K562 (cell line): ENCODE data around the gene KCNK6. TPM values are rescaled to one million over a fixed set of nuclear protein-coding genes. Genes with fewer than 3 reads are reported as not detected.

Experiments used
- ATAC-seq: fragments of 200-7000 bp; cut with Tn5 transposase; 3 replicates; pipeline ENCODE4 v1.9.1; 2020; ENCODE audit warnings: moderate library complexity
- BruUV-seq: library from RNA; stranded (reverse); fragments of 400-500 nt; replicated peaks from 2 replicates; lab custom pipeline; 2021; lab: Mats Ljungman, UMichigan
- CTCF ChIA-PET: fragments of 300-600 bp; formaldehyde crosslinking; extraction: SDS; loops from one replicate; lab custom pipeline; 2021; ENCODE audit warnings: low intra/inter-chr PET ratio; lab: Yijun Ruan, JAX
- POLR2A ChIA-PET: fragments of 300-600, 350-650 bp; sonication (Branson Sonifier 250); formaldehyde crosslinking; extraction: SDS; loops from one replicate; lab custom pipeline; 2021; ENCODE audit warnings: antibody characterized with exemption, inconsistent platforms; lab: Yijun Ruan, JAX
- DNase-seq, 4 experiments: peaks; one replicate each; pipeline versions ENCODE4 v3.0.0 to v3.0.0-alpha.2; 2011 to 2018; ENCODE audit warnings: low spot score in 3 of 4, mixed read lengths in 3 of 4; ENCODE audit errors: extremely low read depth in 1 of 4
- FAIRE-seq: peaks from 2 replicates; lab custom pipeline; 2011; peaks lifted over from hg19 to GRCh38; lab: Jason Lieb, UNC
- H2AFZ ChIP-seq: 2 replicates; pipeline ENCODE4 v1.6.0; 2011; ENCODE audit warnings: low read depth, low read length, control low read depth, inconsistent platforms
- H3K27ac ChIP-seq: fragments of 200-600 bp; 3 replicates; pipeline ENCODE4 v1.8.0; 2011; ENCODE audit warnings: low read depth, mild to moderate bottlenecking, control low read depth, inconsistent platforms, low read length, moderate library complexity, mixed read lengths; ENCODE audit errors: extremely low read depth
- H3K27me3 ChIP-seq, 2 experiments: fragments of 300-600 bp in 1 of 2; 2 replicates in 1 of 2; 3 replicates in 1 of 2; pipeline versions ENCODE4 v1.6.0 to v1.8.0; 2011; ENCODE audit warnings: inconsistent platforms in 2 of 2, low read length in 2 of 2, mild to moderate bottlenecking in 1 of 2, mixed read lengths in 1 of 2, moderate library complexity in 1 of 2; ENCODE audit not compliant: control insufficient read depth in 2 of 2, insufficient read depth in 2 of 2
- H3K36me3 ChIP-seq: fragments of 300-600 bp; 3 replicates; pipeline ENCODE4 v1.8.0; 2011; ENCODE audit warnings: mild to moderate bottlenecking, low read length, inconsistent platforms; ENCODE audit not compliant: control insufficient read depth, insufficient read depth
- H3K4me1 ChIP-seq, 2 experiments: fragments of 200-600 bp in 1 of 2; replicated peaks in 1 of 2; 2 replicates in 1 of 2; 3 replicates in 1 of 2; pipeline versions ENCODE4 v1.5.1 to v1.8.0; 2011; ENCODE audit warnings: inconsistent platforms in 2 of 2, low read length in 2 of 2, mild to moderate bottlenecking in 1 of 2, mixed read lengths in 1 of 2, moderate library complexity in 1 of 2; ENCODE audit not compliant: control insufficient read depth in 2 of 2, insufficient read depth in 2 of 2
- H3K4me2 ChIP-seq: 2 replicates; pipeline ENCODE4 v1.6.1; 2011; ENCODE audit warnings: low read length, control low read depth, inconsistent platforms, mixed read lengths; ENCODE audit not compliant: insufficient read depth
- H3K4me3 ChIP-seq: fragments of 200-600 bp; sonication (generic), shearing (Covaris generic); 2 replicates; pipeline ENCODE4 v1.5.1; 2016; ENCODE audit warnings: control low read depth, inconsistent platforms
- H3K79me2 ChIP-seq: fragments of 200-600 bp; 3 replicates; pipeline ENCODE4 v1.8.0; 2011; ENCODE audit warnings: low read length, inconsistent platforms; ENCODE audit not compliant: control insufficient read depth, insufficient read depth
- H3K9ac ChIP-seq, 2 experiments: 2 replicates each; pipeline versions ENCODE4 v1.6.0 to v1.6.1; 2011; ENCODE audit warnings: low read depth in 2 of 2, low read length in 2 of 2, control low read depth in 1 of 2, inconsistent platforms in 1 of 2, mild to moderate bottlenecking in 1 of 2, mixed read lengths in 1 of 2; ENCODE audit not compliant: insufficient read depth in 1 of 2
- H3K9me1 ChIP-seq: one replicate; pipeline ENCODE4 v1.6.0; 2011; ENCODE audit warnings: inconsistent platforms, mild to moderate bottlenecking, low read length, moderate library complexity; ENCODE audit not compliant: control insufficient read depth, insufficient read depth
- H3K9me3 ChIP-seq: replicated peaks from 2 replicates; pipeline ENCODE4 v1.5.1; 2011; ENCODE audit warnings: low read depth, low read length, inconsistent platforms; ENCODE audit not compliant: control insufficient read depth, insufficient read depth
- H4K20me1 ChIP-seq: replicated peaks from 2 replicates; pipeline ENCODE4 v1.6.1; 2011; ENCODE audit warnings: low read length, inconsistent platforms, mixed read lengths; ENCODE audit not compliant: control insufficient read depth, insufficient read depth
- FOS ChIP-seq: IDR thresholded peaks from 3 replicates; pipeline ENCODE4 v1.6.1; 2011; ENCODE audit not compliant: insufficient read length; ENCODE audit errors: extremely low read depth
- RREB1 ChIP-seq: fragments of 250-450 bp; sonication (Bioruptor Pico); IDR thresholded peaks from 2 replicates; pipeline ENCODE4 v1.4.0; 2020
- WGBS: fragments of 100-300 bp; shearing (Covaris generic); methylation state at CpG from one replicate; pipeline ENCODE4 v1.1.6; 2016; ENCODE audit warnings: low coverage, mixed read lengths; ENCODE audit not compliant: insufficient coverage; ENCODE audit errors: missing lambda C conversion rate; 5-methylcytosine and 5-hydroxymethylcytosine counted together
- in situ Hi-C: fragments of 300-500 bp; cut with MboI; formaldehyde crosslinking; loops from 4 replicates; pipeline ENCODE4 v1.15.0; 2018; ENCODE audit warnings: inconsistent platforms, mixed read lengths
- intact Hi-C: fragments of 100-400 bp; cut with micrococcal nuclease; formaldehyde crosslinking; loops from 2 replicates; pipeline ENCODE4 v1.14.2; 2022
- polyA plus RNA-seq, 8 experiments: library from polyadenylated mRNA; depleted of rRNA in 4 of 8; stranded (reverse) in 5 of 8; unstranded in 3 of 8; fragments of >200 nt; fragmentation: Nextera tagmentation in 2 of 8; fragmentation: Illumina TruSeq in 1 of 8; extraction: Ambion mirVana in 2 of 8; extraction: Trizol in 1 of 8; gene quantifications; 2 replicates each; pipeline versions ENCODE4 v1.2.1 to v1.2.3, GENCODE V29; 2011 to 2014; ENCODE audit warnings: inconsistent platforms in 1 of 8, missing spikeins in 1 of 8
- total RNA-seq, 7 experiments: library from RNA; depleted of rRNA in 6 of 7; stranded (reverse); fragments of >200 nt in 6 of 7; fragmentation: Illumina TruSeq in 2 of 7; extraction: Trizol in 2 of 7; gene quantifications; 2 replicates each; pipeline versions ENCODE4 v1.2.1 to v1.2.3, GENCODE V29; 2011 to 2021; ENCODE audit warnings: low replicate concordance in 1 of 7

The KCNK6 gene
- total and polyA plus RNA-seq, 9 of the 15 experiments (the other 6 are each of a cell fraction or from before 2014, with no cell fraction given), result 0.05 to 0.42 (median 0.15) TPM

GRCh38 chr19:38326591-38326990 lies 6.9 kb downstream of the KCNK6 start:
- Histone ChIP-seq H3K9ac (peak overlapping the region in 1 of 2 experiments; percentile 52; a peak in 2 of 4 replicates), H3K9me3 (no peaks in the 10 kb centered on the region), H2AFZ (no peak overlapping the region), H4K20me1 (no peaks in the 10 kb centered on the region), H3K4me2 (no peak overlapping the region), H3K79me2 (no peaks in the 10 kb centered on the region), H3K27ac (no peak overlapping the region), H3K4me3 (no peak overlapping the region), H3K36me3 (no peaks in the 10 kb centered on the region), H3K27me3 (no peaks in the 10 kb centered on the region), H3K4me1 (peaks cover 19 to 27% of the 10 kb centered on the region in 2 experiments), H3K9me1 (no peaks in the 10 kb centered on the region)
- CTCF ChIA-PET, result no interaction called here
- in situ Hi-C loops (loop anchor here (25.0 kb wide), 1 partner anchor 414 kb away; the partner anchor contains the start of genes SIPA1L3 and WDR87), intact Hi-C loops (no loop called here)
- ATAC-seq, result no peak
- DNase-seq, result no peak
- BruUV-seq, result no TSS peak
- FAIRE-seq, result no peak
- no peak for TF ChIP-seq RREB1 (CRISPR knock-in tag)
- no peak for TF ChIP-seq FOS
- POLR2A ChIA-PET, result interaction anchor here (0.5 to 1.6 kb wide), 2 partner anchors 96 to 857 kb away, joined by 4 read pairs; partner anchors contain the start of gene ZNF570
- 81% methylated on average over 21 of the region's 22 CpGs for WGBS
